Forelimb muscle (tissue), 1 donor: ENCODE results near the gene SOX8. TPM values are rescaled to one million over a fixed set of nuclear protein-coding genes. Genes with fewer than 3 reads are reported as not detected.

ENCODE experiments used
- DNase-seq: peaks from one replicate; pipeline ENCODE4 v3.0.0-alpha.2; 2013; ENCODE audit warnings: low read depth
- polyA plus RNA-seq: library from polyadenylated mRNA; unstranded; fragments of 120-200 nt; gene quantifications from one replicate; pipeline ENCODE4 v1.2.1, GENCODE V29; 2013; ENCODE audit not compliant: insufficient read length

SOX8 gene
- polyA plus RNA-seq, 1 donor: 36.9 TPM

DNA sequence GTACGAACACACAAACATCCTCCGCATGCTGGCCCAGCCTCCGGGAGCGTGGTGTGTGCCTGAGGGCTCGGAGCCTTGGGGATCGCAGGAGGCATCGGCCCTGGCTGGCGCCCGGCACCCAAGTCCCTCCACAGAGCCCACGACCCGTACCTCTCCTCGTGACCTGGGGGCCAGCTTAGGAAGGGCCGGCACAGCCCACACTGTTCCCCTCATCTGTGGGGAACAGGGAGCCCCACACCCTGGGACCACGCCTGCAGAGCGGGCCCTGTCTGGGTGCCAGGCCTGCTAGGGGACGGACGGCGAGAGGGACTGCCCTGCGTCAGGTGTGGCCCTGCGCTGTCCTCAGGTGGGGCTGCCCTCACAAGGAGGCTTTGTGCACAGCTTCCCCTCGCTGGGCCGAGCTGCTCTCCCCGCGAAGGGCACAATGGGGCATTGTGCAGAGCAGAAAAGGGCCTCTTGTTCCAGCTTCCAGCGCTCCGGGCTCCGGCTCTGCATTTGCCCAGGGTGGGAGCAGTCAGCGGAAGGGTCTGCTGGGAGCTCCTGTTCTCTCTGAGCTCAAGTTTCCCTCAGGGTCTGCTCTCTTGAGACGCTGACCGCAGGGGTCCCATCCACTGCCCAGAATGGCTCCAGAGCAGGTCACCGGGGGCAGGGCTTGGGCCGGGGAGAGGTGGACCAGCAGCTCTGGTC, 9.1 kb upstream of the SOX8 start:
- no peak for DNase-seq

DNA sequence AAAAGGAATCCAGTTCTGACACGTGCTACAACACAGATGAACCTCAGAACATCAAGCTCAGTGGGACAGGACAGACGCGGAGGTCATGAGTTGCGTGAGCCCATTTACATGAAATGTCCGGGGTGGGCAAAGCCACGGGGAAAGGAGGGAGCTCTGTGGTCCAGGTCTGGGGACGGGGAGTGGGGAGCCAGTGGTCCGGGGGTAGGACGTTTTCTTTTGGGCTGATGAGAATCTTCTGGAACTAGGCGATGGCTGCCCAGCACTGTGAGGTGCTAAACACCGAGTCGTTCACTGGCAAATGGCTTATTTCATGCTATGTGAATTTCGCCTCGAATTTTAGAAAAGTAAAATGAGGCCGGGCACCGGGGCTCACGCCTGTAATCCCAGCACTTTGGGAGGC, 8.2 kb upstream of the SOX8 start:
- no peak for DNase-seq

DNA sequence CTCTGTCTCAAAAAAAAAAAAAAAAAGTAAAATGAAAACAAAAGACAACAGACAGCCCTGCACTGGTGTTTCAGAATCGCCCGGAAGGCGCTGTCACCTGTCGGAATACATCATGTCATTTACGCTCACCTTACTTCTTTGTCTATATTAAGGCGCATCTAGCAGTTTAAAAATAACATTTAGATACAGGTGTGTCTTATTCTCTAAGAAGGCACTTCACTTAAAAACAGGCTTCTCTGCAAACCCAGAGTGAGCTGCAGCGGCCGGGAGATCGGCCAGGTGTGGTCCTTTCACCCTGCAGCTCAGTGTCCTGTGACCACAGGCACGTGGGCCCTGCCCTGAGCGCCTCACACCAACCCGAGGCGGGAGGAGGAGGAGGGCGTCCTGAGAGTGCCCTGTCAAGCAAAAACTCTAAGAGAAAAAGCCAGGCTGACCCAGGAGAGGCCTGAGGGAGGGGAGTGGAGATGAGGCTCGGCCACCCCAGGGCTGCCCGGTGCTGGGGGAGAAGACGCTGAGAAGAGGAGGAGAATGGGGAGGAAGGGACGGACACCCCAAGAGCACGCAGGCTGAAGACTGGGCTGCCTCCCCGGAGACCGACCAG, 7.5 kb upstream of the SOX8 start:
- DNase-seq: no peak

DNA sequence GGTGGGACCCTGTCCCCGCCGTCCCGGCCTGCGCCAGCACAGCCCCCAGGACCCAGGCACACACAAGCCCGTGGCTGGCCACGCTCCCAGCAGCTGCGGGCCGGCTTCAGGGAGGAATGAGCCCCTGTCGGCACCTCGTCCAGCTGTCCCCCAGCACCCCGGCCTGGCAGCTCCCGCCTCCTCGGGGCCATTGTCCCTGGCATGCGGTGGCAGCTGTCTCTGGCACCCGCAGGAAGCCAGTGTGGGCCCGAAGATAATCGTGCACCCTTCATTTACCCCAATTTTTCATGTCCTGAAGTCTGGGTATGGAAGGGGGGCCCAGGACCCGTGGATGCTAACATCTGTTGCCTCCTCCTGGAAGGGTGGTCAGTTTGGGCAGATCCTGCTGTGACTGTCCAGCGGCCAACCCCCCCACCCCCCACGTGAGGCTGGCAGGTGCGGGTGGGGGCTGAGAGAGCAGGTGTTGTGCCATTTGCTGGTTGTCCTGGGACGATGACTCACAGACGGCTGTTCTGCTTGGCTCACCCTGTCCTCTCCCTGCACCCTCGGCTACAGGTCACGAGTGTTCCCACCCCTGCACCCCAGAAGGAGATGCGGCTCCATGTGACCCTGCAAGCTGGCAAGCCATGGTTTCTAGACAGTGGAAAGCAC, 6.8 kb upstream of the SOX8 start:
- DNase-seq: no peak

DNA sequence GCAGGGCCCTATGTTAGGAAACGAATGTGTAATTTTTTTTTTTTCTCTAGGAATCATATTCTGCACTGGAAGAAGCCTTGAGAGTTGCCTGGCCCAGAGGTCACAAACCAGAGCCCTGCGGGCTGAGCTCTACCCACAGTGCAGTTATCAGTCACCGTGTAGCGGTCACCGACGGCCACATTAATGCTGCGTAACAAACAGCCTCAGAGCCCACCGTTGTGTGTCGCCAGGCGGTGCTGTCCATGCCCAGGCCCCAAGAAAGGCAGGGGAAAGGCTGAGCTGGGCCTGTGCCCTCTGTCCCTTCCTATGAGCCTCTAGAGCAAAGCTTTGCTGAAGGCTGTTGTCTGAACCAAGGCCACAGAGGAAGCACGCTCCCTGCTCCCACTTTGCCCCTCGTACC, 6.3 kb upstream of the SOX8 start:
- DNase-seq: no peak

DNA sequence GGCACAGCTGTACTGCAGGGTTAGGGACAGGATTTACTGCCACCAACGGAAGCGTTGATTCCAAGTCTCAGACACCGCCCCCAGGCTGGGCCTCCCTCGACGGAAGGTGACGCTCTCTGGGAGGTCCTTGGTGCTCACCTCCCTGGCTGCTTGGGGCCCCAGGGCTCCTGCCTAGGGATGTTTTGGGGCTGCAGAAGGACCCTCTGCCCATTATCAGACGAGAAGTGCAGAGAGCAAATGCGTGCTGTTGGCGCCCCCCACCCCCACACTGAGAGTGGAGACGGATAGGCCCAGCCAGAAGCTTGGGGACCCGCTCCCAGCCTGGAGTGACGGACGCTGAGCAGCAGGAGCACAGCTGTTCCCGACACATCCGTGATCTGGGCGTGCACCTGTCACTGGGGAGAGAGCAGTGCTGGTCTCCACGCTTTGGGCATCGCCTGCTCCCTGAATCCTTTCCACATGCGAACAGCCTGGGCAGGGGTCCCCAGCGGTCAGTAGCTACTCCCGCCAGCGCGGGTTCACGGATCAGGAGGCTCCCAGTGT, 5.1 kb upstream of the SOX8 start:
- DNase-seq: no peak

DNA sequence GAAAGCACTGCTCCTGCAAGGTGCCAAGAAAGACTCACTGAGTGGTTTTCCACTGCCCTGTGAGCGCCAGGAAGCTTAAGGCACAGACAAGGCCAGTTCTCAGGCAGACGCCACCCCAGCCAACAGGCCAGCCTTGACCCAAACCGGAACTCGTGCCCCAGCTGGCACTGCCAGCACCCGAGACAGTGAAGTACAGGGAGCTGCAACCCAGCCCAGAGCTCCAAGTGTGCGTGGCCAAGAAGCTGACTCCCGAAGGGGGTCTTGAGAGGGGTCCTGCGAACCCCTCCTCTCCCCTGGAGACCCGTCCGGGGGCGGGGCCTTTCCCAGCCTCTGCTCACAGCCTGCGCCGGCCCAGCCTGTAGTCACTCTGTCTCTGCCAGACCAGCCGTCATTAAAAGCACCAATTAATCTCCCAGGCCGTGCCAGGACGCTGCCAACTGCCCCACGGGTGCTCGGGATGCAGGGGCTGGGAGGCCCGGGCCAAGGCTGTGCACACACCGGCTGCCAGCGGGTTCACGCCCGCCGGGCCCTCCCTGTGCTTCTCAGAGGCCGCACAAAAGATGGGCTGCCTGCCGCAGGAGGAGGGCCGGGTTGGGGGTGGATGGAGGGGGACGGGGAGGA, 4.4 kb upstream of the SOX8 start:
- no peak for DNase-seq

DNA sequence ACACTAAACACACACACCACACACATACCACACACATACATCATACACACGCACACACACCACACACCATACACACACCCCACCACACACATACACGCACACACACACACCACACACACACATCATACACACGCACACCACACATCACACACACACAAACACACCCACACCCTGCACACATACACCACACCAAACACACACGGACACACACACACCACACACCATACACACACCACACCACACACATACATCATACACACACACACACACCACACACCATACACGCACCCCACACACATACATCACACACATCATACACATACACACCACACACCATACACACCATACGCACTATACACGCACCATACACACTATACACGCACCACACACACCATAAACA, 3.7 kb upstream of the SOX8 start:
- DNase-seq: no peak

DNA sequence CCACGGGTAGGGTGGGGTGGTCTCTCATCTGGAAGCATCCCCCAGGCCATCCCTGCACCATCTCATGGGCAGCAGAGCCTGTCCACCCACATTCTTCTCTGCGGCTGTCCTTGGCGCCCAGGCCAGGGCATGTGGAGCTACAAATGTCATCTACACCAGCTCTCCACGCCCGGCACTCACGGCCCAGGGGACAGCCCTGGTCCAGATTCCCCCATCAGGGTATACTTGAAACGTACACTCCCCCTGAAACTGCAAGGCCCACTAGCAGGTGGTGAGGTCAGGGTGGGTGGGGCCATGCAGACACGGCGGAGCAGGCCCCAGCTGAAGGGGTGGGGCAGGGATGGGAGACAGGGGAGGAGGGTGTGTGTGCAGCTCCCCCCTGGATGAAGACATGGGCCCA, 3.2 kb upstream of the SOX8 start:
- DNase-seq: no peak

DNA sequence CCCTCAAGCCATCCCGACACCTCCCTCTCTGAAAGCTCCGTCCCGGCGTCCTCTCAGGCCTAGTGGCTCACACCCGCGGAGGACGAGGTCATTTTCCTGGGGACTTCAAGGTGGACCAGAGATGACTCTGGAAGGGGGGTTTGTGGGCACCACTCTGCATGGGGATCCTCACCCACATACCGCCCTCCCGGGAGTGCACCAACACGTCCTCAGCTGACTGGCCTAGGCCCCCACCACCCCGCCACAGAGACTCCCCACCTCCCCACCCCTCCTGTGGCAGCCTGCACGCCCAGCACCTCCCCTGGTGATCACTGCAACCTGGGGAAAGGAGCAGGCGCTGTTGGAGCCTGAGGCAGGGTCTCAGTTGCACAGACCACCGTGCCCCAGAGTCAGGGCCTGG, 2.4 kb upstream of the SOX8 start:
- DNase-seq: no peak

DNA sequence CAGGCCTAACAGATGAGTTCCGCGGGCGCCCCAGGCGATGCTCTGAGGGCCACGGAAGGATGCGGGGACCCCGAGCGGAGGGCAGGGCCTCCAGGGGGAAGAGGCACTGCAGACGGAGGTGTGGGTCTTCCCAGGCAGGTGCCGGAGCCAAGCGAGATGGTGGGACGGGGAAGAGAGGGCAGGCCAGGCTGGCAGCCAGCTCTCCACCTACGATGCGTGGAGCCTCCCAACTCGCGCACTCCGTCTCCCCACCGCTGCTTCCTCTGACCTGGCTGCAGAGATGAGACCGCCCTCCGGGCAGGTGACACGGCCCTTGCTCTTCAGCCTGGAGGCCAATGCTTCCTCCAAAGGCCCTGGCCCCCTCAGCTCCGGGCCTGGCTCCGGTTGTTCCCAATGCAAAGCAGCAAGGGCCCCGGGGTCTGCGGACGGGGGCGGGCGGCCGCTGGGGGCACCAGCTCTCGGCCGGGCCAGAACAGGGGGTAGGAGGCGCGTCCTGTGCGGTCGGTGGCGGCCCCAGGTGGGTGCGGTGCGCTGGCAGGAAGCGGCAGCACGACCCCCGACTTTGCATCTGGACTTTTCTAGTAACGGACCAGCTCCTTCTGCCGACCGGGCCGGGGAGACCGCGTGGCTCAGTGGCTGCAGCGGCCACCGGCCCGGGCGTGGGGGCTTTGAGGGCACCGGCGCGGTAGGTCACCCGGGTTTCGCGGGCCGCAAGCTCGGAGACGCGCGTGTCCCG, 1.5 kb upstream of the SOX8 start:
- no peak for DNase-seq

DNA sequence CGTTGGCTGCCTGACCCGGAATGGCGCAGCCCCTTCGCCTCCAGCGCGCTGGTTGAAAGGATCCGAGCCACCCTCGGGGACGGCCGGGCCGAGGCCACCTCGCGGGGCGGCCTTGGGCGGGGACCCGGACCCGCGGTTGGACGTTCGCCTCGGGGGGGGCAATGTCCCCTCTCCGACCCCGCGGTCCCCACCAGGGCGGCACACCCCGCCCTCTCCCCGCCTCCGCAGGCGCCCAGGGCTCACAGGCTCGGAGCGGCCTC, 1.0 kb upstream of the SOX8 start:
- no peak for DNase-seq

DNA sequence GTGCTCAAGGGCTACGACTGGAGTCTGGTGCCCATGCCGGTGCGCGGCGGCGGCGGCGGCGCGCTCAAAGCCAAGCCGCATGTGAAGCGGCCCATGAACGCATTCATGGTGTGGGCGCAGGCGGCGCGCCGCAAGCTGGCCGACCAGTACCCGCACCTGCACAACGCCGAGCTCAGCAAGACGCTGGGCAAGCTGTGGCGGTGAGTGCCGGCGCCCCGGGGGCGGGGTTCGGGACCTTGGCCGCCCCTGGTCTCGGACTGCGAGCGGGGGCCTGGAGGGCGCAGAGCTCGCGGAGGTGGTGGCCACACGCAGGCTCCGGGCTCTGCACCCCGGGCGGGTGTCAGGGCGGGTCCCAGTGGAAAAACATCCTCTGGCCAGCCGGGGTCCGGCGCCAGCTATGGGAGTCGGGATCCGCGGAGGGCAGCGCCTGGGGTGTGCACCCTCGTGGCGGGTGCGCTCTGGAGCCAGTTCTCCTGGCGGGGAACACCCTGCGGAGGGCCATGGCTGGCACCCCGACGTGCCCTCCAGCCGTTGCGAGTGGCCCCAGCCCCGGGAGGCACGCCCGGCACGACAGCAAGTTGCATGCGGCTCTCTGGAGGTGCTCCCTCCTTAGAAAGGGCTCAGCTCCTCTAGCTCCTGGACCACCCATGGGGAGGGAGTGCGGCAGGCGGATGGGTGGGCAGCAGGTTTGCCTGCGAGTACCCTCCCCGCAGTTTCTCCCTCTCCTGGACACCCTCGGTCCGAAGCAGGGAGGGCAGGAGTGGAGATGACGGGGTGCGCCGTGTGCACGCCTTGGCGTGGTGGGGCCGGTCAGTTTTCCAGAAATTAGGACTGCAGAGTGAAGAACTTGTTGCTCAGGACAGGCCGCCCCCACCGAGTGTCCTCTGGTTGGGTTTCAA, 824 bp downstream of the SOX8 start:
- no peak for DNase-seq

DNA sequence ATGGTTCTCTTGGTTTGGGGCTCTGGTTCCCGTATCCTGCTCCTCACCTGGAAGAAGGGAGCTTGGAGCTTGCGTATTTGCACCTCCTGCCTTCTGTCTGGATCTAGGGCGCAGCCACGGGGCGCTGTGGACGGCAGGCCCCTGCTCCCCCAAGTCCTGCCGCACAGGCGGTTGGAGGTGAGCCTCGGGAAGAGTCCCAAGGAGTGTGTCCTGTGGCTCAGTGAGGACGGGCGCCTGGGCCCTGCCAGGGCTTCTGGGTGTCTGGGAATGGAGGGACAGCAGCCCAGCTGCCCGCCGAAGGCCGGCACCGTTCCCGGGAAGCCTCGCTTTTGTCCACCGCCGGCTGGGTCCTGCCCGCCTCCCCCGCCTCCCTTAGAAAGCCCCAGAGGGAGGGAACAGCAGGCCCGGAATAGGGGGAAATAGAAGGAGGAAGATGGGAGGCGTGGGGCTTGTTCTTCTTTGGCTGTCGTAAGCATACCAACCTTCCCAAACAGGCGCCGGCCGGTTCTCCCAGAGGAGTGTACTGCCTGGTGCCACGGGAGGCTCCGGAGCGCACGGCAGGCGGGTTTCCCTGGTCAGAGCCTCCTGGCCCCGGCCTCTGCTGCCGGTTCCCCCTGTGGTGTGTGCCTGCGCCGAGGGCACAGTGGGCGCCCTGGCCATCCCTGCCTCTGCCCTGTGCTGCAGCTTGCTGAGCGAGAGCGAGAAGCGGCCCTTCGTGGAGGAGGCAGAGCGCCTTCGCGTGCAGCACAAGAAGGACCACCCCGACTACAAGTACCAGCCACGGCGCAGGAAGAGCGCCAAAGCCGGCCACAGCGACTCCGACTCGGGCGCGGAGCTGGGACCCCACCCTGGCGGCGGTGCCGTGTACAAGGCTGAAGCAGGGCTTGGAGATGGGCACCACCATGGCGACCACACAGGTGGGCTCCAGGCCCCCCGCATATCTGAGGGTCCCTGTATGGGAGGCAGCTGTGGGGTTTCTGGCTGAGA, 1.8 kb downstream of the SOX8 start:
- no peak for DNase-seq

DNA sequence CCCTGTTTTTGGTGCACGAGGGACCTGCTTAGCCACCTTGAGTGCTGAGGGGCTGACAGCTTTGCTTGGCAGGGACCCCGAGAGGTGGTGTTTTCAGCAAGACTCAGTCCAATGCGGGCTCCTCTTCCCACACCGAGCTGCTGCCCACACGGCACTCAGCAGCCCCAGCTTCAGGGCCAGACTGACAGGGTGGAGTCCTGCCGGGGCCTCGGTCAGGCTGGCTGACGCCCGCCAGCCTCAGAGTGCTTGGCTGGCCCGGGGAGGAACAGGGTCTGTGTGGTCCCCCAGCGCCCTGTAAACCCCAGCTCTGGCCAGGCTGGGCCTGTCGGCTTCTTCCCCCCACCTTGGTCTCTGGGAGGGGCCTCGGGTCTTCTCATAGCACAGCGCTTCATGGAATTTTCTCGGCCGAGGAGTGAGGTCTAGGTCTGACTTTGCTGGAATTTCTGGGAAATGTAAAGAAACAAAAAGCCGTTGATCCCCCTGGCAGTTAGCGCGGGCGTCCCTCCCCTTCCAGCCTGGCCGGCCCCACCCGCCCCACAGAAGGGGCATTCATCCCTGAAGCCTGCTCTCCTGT, 2.6 kb downstream of the SOX8 start:
- DNase-seq: no peak

DNA sequence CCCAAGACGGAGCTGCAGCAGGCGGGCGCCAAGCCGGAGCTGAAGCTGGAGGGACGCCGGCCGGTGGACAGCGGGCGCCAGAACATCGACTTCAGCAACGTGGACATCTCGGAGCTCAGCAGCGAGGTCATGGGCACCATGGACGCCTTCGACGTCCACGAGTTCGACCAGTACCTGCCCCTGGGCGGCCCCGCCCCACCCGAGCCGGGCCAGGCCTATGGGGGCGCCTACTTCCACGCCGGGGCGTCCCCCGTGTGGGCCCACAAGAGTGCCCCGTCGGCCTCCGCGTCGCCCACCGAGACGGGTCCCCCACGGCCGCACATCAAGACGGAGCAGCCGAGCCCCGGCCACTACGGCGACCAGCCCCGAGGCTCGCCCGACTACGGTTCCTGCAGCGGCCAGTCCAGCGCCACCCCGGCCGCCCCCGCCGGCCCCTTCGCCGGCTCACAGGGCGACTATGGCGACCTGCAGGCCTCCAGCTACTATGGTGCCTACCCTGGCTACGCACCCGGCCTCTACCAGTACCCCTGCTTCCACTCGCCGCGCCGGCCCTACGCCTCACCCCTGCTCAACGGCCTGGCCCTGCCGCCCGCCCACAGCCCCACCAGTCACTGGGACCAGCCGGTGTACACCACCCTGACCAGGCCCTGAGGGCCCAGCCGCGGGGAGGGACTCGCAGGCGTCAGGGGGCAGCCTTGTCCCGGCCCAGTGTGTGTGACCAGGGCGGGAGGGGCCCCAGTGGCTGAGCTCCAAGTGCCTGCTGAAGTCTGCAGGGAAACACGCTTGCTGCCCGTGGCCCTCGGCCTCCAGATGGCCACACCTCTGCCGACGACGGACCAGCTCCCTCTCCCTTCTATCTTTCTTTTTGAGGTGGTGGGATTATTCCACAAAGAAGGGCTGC, 3.4 kb downstream of the SOX8 start:
- DNase-seq: no peak

DNA sequence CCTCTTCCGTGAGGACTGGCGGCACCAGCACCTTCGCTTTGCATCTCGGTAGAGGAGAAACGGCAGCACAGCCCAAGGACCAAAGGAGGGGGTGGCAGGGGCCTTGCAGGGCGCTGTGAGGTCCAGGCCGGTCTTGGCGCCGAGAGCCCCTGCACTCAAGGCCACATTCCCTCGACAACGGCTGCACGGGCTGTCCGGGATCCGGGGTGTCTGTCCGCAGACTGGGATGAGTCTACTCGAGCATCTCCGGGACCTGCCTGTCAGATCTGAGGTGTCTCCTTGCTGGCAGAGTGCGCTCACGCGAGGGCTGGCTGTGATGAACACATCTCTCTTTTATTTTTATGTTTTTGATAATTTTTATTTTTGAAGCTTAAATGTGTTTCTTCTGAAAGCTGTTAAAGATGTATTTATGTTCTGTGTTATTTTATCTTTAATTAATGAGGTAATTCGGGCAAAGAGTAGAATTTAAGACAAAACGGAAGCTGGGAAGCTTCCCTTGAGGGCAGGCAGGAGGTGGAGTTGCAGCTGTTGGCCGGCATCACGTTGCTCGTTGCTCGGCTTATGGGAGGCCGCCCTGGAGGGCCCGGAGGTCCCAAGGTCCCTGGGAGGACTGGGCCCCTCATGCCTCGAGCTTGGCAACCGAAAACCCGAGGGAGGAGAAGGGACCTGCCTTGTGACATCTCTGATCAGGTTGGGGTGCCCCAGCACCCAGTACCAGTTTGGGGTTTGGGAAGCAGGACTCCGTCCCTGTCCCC, 4.3 kb downstream of the SOX8 start:
- DNase-seq: no peak

DNA sequence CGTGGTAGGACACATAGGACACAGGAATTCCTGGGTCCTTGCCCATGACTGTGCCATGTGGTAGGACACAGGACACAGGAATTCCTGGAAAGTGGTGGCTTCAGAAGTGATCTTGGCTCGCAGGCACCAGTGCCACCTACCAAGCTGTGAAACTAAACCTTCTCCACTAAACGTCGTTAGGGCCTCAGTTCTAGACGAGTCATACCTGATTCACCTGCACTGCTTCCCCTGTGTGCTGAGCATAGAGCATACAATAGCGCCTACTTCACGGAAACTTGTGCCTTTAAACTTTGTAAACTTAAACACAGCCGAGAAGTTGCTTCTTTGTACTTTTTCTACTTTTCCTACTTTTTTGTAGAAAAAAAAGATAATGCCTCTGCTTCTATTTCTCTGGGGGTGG, 4.8 kb downstream of the SOX8 start:
- DNase-seq: no peak
